Heart left ventricle (tissue), 13 donors: Measurements from ENCODE around the gene CDCA3.

Experiments used
- CTCF ChIP-seq, 12 donors: fragments of 200-600 bp; sonication (generic) in 4 of 12; IDR thresholded peaks; one replicate each; pipeline versions ENCODE4 v1.5.0 to v1.8.0; 2018 to 2022; ENCODE audit warnings: antibody characterized with exemption in 12 of 12, mild to moderate bottlenecking in 5 of 12
- POLR2A ChIP-seq, 2 donors: fragments of 450-650 bp; IDR thresholded peaks; one replicate each; pipeline ENCODE4 v1.6.1; 2017; ENCODE audit warnings: antibody characterized with exemption in 2 of 2, mild to moderate bottlenecking in 2 of 2, moderate library complexity in 2 of 2
- donor health status: ischemic (EF 13 %, LVEDD 7.1; RV severe dilation, severe dysfunction).
- donor health status: DM: no; HTN: yes; CAD: no.
- donor health status: DM: no; HTN: no; CAD: no.
- donor health status: ischemic (EF 25% LVEDD 6.9; RV normal size, moderate dysfunction).
- donor health status: ischemic (EF 25% LVEDD 5.7; RV mildly dilated, moderate dysfunction).
- donor health status: ischemic (EF 35%, LVEDD 5.7; RV mildly dilated, moderate dysfunction).
- donor health status: nonischemic (EF 11% LVEDD 7.7; RV severe dilation, severe dysfunction).
- donor health status: DM: yes; HTN: yes; CAD: no.
- donor health status: PGD.
- donor health status: ischemic (EF 29% LVEDD 5.4; RV normal size, mild dysfunction).
- donor health status: nonischemic (EF 23%, LVEDD 6.1; RV moderate dilation, normal function).

GRCh38 chr12:6863586-6864321 lies 12.7 kb upstream of the CDCA3 start:
- no peak for TF ChIP-seq CTCF (IDR thresholded peaks at IDR 0.05)
- no peak for TF ChIP-seq POLR2A (IDR thresholded peaks at IDR 0.05)
